ENCODE results near the gene UBA5. TPM values are rescaled to one million over a fixed set of nuclear protein-coding genes. Genes with fewer than 3 reads are reported as not detected.

Gene UBA5
- polyA plus RNA-seq, 1 experiment: 54.0 TPM

- CTCF ChIA-PET: no interaction called here
These were observed 34.9 kb downstream of the UBA5 start for GRCh38 chr3:132694991-132695390.

GRCh38 chr3:132695422-132695821 is 35.3 kb downstream of the UBA5 start:
- no peak for DNase-seq (ENCODE audit: low read depth, low spot score)
- Histone ChIP-seq H3K27ac (ENCODE audit: low read depth, low read length) (no peak overlapping the region), H3K4me3 (ENCODE audit: low read depth, low read length) (no peak overlapping the region), H3K9me3 (ENCODE audit: control insufficient read depth, insufficient read depth, low read length) (no peaks in the 10 kb centered on the region), H3K27me3 (ENCODE audit: control insufficient read depth, insufficient read depth, low read length) (no peaks in the 10 kb centered on the region)
- no peak for TF ChIP-seq CTCF (IDR thresholded peaks at IDR 0.05; ENCODE audit: low read depth, low read length)
- ChIA-PET POLR2A (no interaction called here), CTCF (no interaction called here)

More at GRCh38 chr3:132694991-132695390, 34.9 kb downstream of the UBA5 start:
- H3K4me3 ChIP-seq (ENCODE audit: low read depth, low read length): no peak overlapping the region
- POLR2A ChIA-PET: no interaction called here
- no peaks in the 10 kb centered on the region for H3K9me3 ChIP-seq (ENCODE audit: control insufficient read depth, insufficient read depth, low read length)
- DNase-seq (ENCODE audit: low read depth, low spot score): no peak
- no peak for TF ChIP-seq CTCF (IDR thresholded peaks at IDR 0.05; ENCODE audit: low read depth, low read length)
- no peaks in the 10 kb centered on the region for H3K27me3 ChIP-seq (ENCODE audit: control insufficient read depth, insufficient read depth, low read length)
- no peak overlapping the region for H3K27ac ChIP-seq (ENCODE audit: low read depth, low read length)

GRCh38 chr3:132703733-132704132 is 43.6 kb downstream of the UBA5 start:
- DNase-seq (ENCODE audit: low read depth, low spot score): peak; percentile 24
- TF ChIP-seq CTCF (IDR thresholded peaks at IDR 0.05; ENCODE audit: low read depth, low read length): no peak
- Histone ChIP-seq H3K4me3 (ENCODE audit: low read depth, low read length) (no peak overlapping the region), H3K27ac (ENCODE audit: low read depth, low read length) (no peak overlapping the region), H3K9me3 (ENCODE audit: control insufficient read depth, insufficient read depth, low read length) (no peaks in the 10 kb centered on the region), H3K27me3 (ENCODE audit: control insufficient read depth, insufficient read depth, low read length) (no peaks in the 10 kb centered on the region)
- ChIA-PET CTCF (no interaction called here), POLR2A (no interaction called here)

- no peak for TF ChIP-seq CTCF (IDR thresholded peaks at IDR 0.05; ENCODE audit: low read depth, low read length)
- no peaks in the 10 kb centered on the region for H3K27me3 ChIP-seq (ENCODE audit: control insufficient read depth, insufficient read depth, low read length)
- ChIA-PET POLR2A (no interaction called here), CTCF (no interaction called here)
- H3K9me3 ChIP-seq (ENCODE audit: control insufficient read depth, insufficient read depth, low read length): no peaks in the 10 kb centered on the region
- H3K27ac ChIP-seq (ENCODE audit: low read depth, low read length): no peak overlapping the region
- no peak for DNase-seq (ENCODE audit: low read depth, low spot score)
- no peak overlapping the region for H3K4me3 ChIP-seq (ENCODE audit: low read depth, low read length)
These were observed 49.6 kb downstream of the UBA5 start for GRCh38 chr3:132709761-132710160.

GRCh38 chr3:132710311-132710710 is 50.2 kb downstream of the UBA5 start:
- DNase-seq (ENCODE audit: low read depth, low spot score): no peak
- POLR2A ChIA-PET: no interaction called here
- TF ChIP-seq CTCF (IDR thresholded peaks at IDR 0.05; ENCODE audit: low read depth, low read length): no peak
- Histone ChIP-seq H3K9me3 (ENCODE audit: control insufficient read depth, insufficient read depth, low read length) (no peaks in the 10 kb centered on the region), H3K27ac (ENCODE audit: low read depth, low read length) (no peak overlapping the region), H3K27me3 (ENCODE audit: control insufficient read depth, insufficient read depth, low read length) (no peaks in the 10 kb centered on the region), H3K4me3 (ENCODE audit: low read depth, low read length) (no peak overlapping the region)
- CTCF ChIA-PET: no interaction called here
